Spleen (tissue), 7 donors: ENCODE measurements around the gene SLC26A6.

ENCODE experiments used
- POLR2AphosphoS5 ChIP-seq, 3 donors: sonication (generic); formaldehyde crosslinking; IDR thresholded peaks; one replicate each; pipeline ENCODE4 v1.5.1; 2017; ENCODE audit warnings: antibody characterized with exemption in 3 of 3
- TF ChIP-seq, protein P1 (sequence below), 11 experiments: fragments of 200-600 bp in 7 of 11; fragments of 450-650 bp in 4 of 11; sonication (generic) in 4 of 11; IDR thresholded peaks in 8 of 11; conservative IDR thresholded peaks in 3 of 11; 1 replicate in 7 of 11; 2 replicates in 4 of 11; pipeline versions ENCODE4 v1.4.0 to v1.8.0; 2016 to 2021; ENCODE audit warnings: antibody characterized with exemption in 11 of 11, inconsistent platforms in 4 of 11, mild to moderate bottlenecking in 1 of 11
- donor health status: DM: no; HTN: no; CAD: no; lungs with moderate emphysema.
- donor health status: DM: no; HTN: no; CAD: no.
- donor health status: DM: no; HTN: no; CAD: no.

DNA sequence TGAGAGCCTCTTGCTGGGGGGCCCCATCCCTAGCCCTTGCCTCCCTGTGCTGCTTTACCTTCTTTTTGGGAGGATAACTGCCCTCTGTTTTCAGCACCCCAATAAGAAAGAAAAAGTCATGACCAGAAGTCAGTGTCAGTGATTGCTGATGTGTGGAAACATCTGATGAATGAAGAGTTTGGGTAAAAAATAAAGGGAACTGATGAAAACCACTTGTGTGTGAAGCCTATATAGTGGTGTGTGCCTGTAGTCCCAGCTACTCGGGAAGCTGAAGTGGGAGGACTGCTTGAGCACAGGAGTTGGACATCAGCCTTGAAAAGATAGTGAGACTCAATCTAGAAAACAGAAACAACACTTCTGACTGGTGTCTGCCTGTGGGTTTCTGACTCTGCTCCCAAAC is 37.3 kb upstream of the SLC26A6 start:
- no peak for TF ChIP-seq POLR2AphosphoS5 (IDR thresholded peaks at IDR 0.05)
- TF ChIP-seq, protein P1, sequence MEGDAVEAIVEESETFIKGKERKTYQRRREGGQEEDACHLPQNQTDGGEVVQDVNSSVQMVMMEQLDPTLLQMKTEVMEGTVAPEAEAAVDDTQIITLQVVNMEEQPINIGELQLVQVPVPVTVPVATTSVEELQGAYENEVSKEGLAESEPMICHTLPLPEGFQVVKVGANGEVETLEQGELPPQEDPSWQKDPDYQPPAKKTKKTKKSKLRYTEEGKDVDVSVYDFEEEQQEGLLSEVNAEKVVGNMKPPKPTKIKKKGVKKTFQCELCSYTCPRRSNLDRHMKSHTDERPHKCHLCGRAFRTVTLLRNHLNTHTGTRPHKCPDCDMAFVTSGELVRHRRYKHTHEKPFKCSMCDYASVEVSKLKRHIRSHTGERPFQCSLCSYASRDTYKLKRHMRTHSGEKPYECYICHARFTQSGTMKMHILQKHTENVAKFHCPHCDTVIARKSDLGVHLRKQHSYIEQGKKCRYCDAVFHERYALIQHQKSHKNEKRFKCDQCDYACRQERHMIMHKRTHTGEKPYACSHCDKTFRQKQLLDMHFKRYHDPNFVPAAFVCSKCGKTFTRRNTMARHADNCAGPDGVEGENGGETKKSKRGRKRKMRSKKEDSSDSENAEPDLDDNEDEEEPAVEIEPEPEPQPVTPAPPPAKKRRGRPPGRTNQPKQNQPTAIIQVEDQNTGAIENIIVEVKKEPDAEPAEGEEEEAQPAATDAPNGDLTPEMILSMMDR (IDR thresholded peaks at IDR 0.05 in 8 of 11, conservative IDR thresholded peaks at IDR 0.05 in 3 of 11), result no peak
